ENCODE results near the gene LHPP.

LHPP gene

GRCh38 chr10:124420254-124420653 lies 41.4 kb upstream of the LHPP start:
- no peak overlapping the region for H3K27ac ChIP-seq
- TF ChIP-seq CTCF (conservative IDR thresholded peaks at IDR 0.05) = no peak
- no peak for TF ChIP-seq ZFX (IDR thresholded peaks at IDR 0.05)

DNA sequence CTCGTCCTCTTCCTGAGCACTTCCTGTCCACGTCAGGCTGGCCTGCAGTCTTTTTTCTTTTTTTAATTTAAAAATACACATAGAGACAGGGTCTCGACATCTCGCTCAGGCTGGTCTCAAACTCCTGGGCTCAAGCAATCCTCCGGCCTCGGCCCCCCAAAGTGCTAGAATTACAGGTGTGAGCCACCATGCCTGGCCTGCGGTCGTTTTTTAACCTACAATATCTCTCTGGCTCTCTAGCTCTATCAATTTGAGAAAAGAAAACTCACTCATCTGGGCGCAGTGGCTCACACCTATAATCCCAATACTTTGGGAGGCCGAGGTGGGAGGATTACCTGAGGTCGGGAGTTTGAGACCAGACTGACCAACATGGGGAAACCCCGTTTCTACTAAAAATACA lies 38.9 kb upstream of the LHPP start:
- TF ChIP-seq CTCF (conservative IDR thresholded peaks at IDR 0.05) (no peak), ZFX (IDR thresholded peaks at IDR 0.05) (no peak)

GRCh38 chr10:124423813-124424212 lies 37.8 kb upstream of the LHPP start:
- no peak for TF ChIP-seq CTCF (conservative IDR thresholded peaks at IDR 0.05)
- TF ChIP-seq ZFX (IDR thresholded peaks at IDR 0.05) = no peak
- H3K27ac ChIP-seq = no peak overlapping the region

More for the DNA sequence above, 38.9 kb upstream of the LHPP start:
- H3K27ac ChIP-seq = no peak overlapping the region

DNA sequence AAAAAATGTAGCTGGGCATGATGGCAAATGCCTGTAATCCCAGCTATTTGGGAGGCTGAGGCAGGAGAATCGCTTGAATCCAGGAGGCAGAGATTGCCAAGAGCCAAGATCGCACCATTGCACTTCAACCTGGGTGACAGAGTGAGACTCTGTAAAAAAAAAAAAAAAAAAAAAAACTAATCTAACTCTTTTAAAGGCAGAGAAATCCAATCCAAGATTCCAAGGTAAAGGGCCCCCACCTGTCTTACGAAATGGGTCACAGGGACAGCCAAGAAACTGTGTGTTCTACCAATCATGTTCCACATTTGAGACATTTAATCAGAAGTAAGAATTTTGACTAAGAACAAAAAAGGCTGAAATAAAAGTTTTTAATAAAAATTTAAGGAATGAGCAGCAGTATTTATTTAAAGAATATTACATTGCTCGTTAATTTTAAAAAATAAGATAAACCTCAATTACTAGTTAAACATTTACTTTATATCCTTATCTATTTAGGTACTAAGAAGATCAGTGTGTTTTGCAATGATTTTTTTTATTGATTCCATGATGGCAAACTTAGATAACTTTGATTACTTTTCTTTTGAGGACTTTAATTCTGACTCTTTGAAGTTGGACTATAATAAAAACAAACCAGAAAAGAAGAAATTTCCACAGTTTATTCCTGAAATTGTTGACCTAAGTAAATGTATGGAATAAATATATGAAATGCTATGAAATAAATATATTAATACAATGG lies 36.2 kb upstream of the LHPP start:
- no peak overlapping the region for H3K27ac ChIP-seq
- no peak for TF ChIP-seq ZFX (IDR thresholded peaks at IDR 0.05)
- TF ChIP-seq CTCF (conservative IDR thresholded peaks at IDR 0.05) = no peak

DNA sequence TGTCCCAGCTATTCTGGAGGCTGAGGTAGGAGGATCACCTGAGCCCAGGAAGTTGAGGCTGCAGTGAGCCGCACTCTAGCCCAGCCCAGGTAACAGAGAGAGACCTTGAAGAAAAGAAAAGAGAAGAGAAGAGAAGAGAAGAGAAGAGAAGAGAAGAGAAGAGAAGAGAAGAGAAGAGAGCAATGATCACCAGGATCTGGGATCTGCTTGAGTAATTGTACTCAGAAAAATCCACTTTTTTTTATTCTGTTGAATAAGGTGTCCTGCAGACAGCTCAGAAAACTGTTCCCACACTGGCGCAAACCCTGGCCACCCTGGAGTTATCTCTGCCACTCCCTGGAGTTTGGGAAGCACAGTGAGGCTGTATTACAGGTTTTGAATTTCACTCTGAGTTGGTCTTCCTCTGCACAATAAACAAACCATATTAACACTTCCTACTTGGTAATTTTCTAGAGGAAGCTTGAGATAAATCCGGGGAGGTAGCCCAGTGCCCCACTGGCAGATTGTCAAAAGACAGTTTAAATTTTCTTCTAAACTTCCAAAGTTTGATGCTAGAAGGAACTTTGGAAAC lies 33.3 kb upstream of the LHPP start:
- no peak overlapping the region for H3K27ac ChIP-seq
- TF ChIP-seq ZFX (IDR thresholded peaks at IDR 0.05) (no peak), CTCF (conservative IDR thresholded peaks at IDR 0.05) (no peak)

DNA sequence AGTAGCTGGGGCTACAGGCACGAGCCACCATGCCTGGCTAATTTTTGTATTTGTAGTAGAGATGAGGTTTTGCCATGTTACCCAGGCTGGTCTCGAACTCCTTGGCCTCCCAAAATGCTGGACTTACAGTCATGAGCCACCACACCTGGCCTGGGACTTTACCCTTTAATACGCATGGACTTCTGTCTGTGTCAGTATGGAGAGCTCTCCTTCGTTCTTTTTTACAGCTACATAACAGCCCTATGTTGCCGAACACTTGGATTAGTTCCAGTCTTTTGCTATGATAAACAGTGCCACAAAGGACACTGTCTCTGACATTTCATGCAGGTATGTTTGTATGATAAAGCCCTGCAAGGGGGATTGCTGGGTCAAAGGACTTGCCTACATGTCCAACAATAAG lies 32.0 kb upstream of the LHPP start:
- TF ChIP-seq CTCF (conservative IDR thresholded peaks at IDR 0.05) (no peak), ZFX (IDR thresholded peaks at IDR 0.05) (no peak)
- H3K27ac ChIP-seq = no peak overlapping the region

- TF ChIP-seq ZFX (IDR thresholded peaks at IDR 0.05) (no peak), CTCF (conservative IDR thresholded peaks at IDR 0.05) (no peak)
Measured at GRCh38 chr10:124430077-124430476, 31.5 kb upstream of the LHPP start.

More at GRCh38 chr10:124430077-124430476, 31.5 kb upstream of the LHPP start:
- H3K27ac ChIP-seq = no peak overlapping the region
